HEK293 (cell line): Measurements from ENCODE around the gene FXYD6.

ENCODE experiments used
- CTCF ChIA-PET: fragments of 350-600 bp; formaldehyde crosslinking; extraction: SDS; loops from one replicate; lab custom pipeline; 2021; ENCODE audit warnings: antibody characterized with exemption; lab: Yijun Ruan, JAX
- POLR2A ChIA-PET: fragments of 300-600 bp; formaldehyde crosslinking; extraction: SDS; loops from one replicate; lab custom pipeline; 2020; ENCODE audit warnings: antibody characterized with exemption, inconsistent platforms; lab: Yijun Ruan, JAX
- H3K27ac ChIP-seq: fragments of 200-500 bp; sonication (Bioruptor generic); 2 replicates; pipeline ENCODE4 v1.5.1; 2014; ENCODE audit warnings: low read depth, low read length, control low read depth, inconsistent platforms; ENCODE audit errors: extremely low read depth
- H3K36me3 ChIP-seq, 2 experiments: fragments of 200-500 bp in 1 of 2; sonication (Bioruptor generic) in 1 of 2; 1 replicate in 1 of 2; 2 replicates in 1 of 2; pipeline ENCODE4 v1.5.1; 2014 to 2017; ENCODE audit warnings: inconsistent platforms in 2 of 2, low read length in 2 of 2; ENCODE audit not compliant: control insufficient read depth in 2 of 2, insufficient read depth in 1 of 2
- H3K4me1 ChIP-seq: fragments of 200-500 bp; sonication (Bioruptor generic); 2 replicates; pipeline ENCODE4 v1.5.1; 2014; ENCODE audit warnings: mild to moderate bottlenecking, low read length, inconsistent platforms; ENCODE audit not compliant: control insufficient read depth, insufficient read depth
- H3K4me3 ChIP-seq: 2 replicates; pipeline ENCODE4 v1.5.1; 2011; ENCODE audit warnings: low read depth, mild to moderate bottlenecking, control low read depth, low read length, moderate library complexity
- H3K9me3 ChIP-seq: fragments of 200-500 bp; sonication (Bioruptor generic); 2 replicates; pipeline ENCODE4 v1.5.1; 2014; ENCODE audit warnings: low read depth, low read length, inconsistent platforms; ENCODE audit not compliant: control insufficient read depth, insufficient read depth
- EGR2 ChIP-seq: fragments of 450-650 bp; formaldehyde crosslinking; IDR thresholded peaks from 2 replicates; pipeline ENCODE4 v1.5.1; 2016; ENCODE audit warnings: low read depth, missing biosample characterization, missing genetic modification characterization
- GLI4 ChIP-seq: fragments of 450-650 bp; formaldehyde crosslinking; IDR thresholded peaks from 2 replicates; pipeline ENCODE4 v1.5.1; 2016; ENCODE audit warnings: missing biosample characterization, missing genetic modification characterization
- KLF1 ChIP-seq: fragments of 450-650 bp; formaldehyde crosslinking; IDR thresholded peaks from 2 replicates; pipeline ENCODE4 v1.5.1; 2016; ENCODE audit warnings: missing biosample characterization, missing genetic modification characterization
- SCRT2 ChIP-seq: fragments of 450-650 bp; formaldehyde crosslinking; IDR thresholded peaks from 2 replicates; pipeline ENCODE4 v1.5.1; 2016; ENCODE audit warnings: missing biosample characterization, missing genetic modification characterization
- ZBTB17 ChIP-seq: fragments of 450-650 bp; formaldehyde crosslinking; IDR thresholded peaks from 2 replicates; pipeline ENCODE4 v1.5.1; 2016; ENCODE audit warnings: missing biosample characterization, missing genetic modification characterization
- ZNF530 ChIP-seq: fragments of 450-650 bp; formaldehyde crosslinking; IDR thresholded peaks from 2 replicates; pipeline ENCODE4 v1.5.1; 2016; ENCODE audit warnings: low read depth, missing biosample characterization, missing genetic modification characterization
- ZNF544 ChIP-seq: fragments of 450-650 bp; formaldehyde crosslinking; IDR thresholded peaks from 2 replicates; pipeline ENCODE4 v1.5.0; 2017; ENCODE audit warnings: missing biosample characterization, missing genetic modification characterization
- ZNF600 ChIP-seq: fragments of 450-650 bp; formaldehyde crosslinking; IDR thresholded peaks from 2 replicates; pipeline ENCODE4 v1.5.1; 2016; ENCODE audit warnings: missing biosample characterization, missing genetic modification characterization
- TF ChIP-seq, protein P1 (sequence below): fragments of 450-650 bp; formaldehyde crosslinking; IDR thresholded peaks from 2 replicates; pipeline ENCODE4 v1.5.1; 2017; ENCODE audit warnings: missing biosample characterization, missing genetic modification characterization
- TF ChIP-seq, protein P2 (sequence below): fragments of 450-650 bp; formaldehyde crosslinking; IDR thresholded peaks from 2 replicates; pipeline ENCODE4 v1.5.1; 2017; ENCODE audit warnings: missing biosample characterization, mild to moderate bottlenecking, missing genetic modification characterization, moderate library complexity
- TF ChIP-seq, protein P3 (sequence below): fragments of 450-650 bp; formaldehyde crosslinking; IDR thresholded peaks from 2 replicates; pipeline ENCODE4 v1.5.1; 2017; ENCODE audit warnings: missing biosample characterization, missing genetic modification characterization
- TF ChIP-seq, protein P4 (sequence below): fragments of 450-650 bp; formaldehyde crosslinking; IDR thresholded peaks from 2 replicates; pipeline ENCODE4 v1.5.1; 2016; ENCODE audit warnings: missing biosample characterization, missing genetic modification characterization
- TF ChIP-seq, protein P5 (sequence below): fragments of 450-650 bp; formaldehyde crosslinking; conservative IDR thresholded peaks from 2 replicates; pipeline ENCODE4 v1.5.1; 2016; ENCODE audit warnings: low read depth, missing biosample characterization, missing genetic modification characterization

FXYD6 gene

DNA sequence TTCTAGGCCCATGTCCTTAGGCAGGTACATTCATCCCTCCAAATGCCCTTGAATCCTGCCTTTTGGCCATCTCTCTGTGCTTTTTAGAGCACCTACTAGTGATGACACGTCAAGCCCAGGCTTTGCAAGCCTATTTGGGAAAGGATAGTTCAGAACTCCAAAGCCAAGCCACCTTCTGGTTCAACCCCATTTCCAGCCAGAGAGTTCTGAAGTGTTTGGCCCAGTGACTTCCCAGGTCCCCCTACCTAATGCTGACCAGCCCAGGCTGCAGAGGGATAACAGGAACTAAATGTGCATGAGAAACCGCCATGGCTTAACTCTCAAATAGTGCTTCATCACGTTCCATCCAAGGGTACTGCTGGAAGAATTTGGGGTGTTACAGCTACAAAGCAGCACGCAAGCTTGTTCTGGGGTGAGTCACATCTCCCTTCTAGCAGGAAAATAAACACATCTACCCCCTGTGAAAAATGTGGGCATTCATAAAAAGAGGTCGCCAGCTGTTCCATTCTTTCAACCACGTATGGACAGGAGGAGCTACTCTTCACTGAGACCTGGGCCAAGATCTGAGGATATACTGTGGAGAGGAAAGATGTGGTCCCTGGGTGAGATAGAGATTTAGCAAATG is 2.0 kb upstream of the FXYD6 start (continued):
- TF ChIP-seq, protein P1, sequence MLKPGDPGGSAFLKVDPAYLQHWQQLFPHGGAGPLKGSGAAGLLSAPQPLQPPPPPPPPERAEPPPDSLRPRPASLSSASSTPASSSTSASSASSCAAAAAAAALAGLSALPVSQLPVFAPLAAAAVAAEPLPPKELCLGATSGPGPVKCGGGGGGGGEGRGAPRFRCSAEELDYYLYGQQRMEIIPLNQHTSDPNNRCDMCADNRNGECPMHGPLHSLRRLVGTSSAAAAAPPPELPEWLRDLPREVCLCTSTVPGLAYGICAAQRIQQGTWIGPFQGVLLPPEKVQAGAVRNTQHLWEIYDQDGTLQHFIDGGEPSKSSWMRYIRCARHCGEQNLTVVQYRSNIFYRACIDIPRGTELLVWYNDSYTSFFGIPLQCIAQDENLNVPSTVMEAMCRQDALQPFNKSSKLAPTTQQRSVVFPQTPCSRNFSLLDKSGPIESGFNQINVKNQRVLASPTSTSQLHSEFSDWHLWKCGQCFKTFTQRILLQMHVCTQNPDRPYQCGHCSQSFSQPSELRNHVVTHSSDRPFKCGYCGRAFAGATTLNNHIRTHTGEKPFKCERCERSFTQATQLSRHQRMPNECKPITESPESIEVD (tag by site-specific recombination): no peak
- TF ChIP-seq, protein P2, sequence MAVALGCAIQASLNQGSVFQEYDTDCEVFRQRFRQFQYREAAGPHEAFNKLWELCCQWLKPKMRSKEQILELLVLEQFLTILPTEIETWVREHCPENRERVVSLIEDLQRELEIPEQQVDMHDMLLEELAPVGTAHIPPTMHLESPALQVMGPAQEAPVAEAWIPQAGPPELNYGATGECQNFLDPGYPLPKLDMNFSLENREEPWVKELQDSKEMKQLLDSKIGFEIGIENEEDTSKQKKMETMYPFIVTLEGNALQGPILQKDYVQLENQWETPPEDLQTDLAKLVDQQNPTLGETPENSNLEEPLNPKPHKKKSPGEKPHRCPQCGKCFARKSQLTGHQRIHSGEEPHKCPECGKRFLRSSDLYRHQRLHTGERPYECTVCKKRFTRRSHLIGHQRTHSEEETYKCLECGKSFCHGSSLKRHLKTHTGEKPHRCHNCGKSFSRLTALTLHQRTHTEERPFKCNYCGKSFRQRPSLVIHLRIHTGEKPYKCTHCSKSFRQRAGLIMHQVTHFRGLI (tag by site-specific recombination): no peak
- TF ChIP-seq ZNF600 (tag by site-specific recombination) (no peak), KLF1 (tag by site-specific recombination) (no peak), GLI4 (tag by site-specific recombination) (no peak), EGR2 (tag by site-specific recombination) (no peak)

DNA sequence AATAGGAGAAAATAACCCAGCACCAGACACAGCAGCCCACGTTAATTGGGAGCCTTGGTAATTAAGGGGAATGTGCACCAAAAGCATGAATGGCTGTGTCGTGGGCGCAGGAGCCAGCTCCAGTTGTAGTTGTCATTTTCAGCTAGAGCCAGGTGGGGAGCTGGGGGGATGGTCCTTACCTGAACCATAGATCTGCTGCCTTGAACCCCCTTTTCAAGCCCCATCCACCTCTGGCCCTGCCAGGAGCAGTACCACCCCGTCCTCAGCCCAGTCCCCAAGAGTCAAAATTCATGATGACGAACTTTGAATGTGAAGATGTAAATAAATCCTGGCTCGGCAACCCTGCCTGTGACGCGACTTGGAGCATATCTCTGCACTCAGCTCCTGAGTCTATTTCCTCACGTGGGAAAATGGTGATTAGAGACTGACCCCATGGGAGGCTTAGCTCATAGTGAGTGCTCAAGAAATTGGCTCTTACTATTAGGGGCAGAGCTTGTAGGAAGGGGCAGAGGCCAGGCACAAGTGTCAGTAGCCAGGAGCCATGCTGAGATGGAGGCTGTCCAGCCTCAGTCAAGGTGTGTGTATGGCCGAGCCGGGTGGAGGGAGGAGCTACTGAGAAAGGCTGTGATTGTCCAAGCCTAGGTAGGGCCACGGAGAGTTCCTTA is 794 bp upstream of the FXYD6 start:
- Histone ChIP-seq H3K9me3 (no peaks in the 10 kb centered on the region), H3K4me3 (peak overlapping the region; percentile 59), H3K4me1 (no peaks in the 10 kb centered on the region), H3K27ac (no peak overlapping the region), H3K36me3 (no peaks in the 10 kb centered on the region)
- CTCF ChIA-PET: interaction anchor here (0.6 to 2.0 kb wide), 7 partner anchors 25 to 294 kb away, joined by 3 to 11 read pairs (median 3); no protein-coding TSS in a partner anchor
- POLR2A ChIA-PET: interaction anchor here (0.6 to 2.3 kb wide), 5 partner anchors 15 to 68 kb away, joined by 3 to 12 read pairs (median 4); no protein-coding TSS in a partner anchor
- TF ChIP-seq ZNF544 (no peak), ZBTB17 (tag by site-specific recombination) (peak; percentile 65), SCRT2 (tag by site-specific recombination) (peak; percentile 33)
- TF ChIP-seq, protein P3, sequence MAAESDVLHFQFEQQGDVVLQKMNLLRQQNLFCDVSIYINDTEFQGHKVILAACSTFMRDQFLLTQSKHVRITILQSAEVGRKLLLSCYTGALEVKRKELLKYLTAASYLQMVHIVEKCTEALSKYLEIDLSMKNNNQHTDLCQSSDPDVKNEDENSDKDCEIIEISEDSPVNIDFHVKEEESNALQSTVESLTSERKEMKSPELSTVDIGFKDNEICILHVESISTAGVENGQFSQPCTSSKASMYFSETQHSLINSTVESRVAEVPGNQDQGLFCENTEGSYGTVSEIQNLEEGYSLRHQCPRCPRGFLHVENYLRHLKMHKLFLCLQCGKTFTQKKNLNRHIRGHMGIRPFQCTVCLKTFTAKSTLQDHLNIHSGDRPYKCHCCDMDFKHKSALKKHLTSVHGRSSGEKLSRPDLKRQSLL: peak; percentile 49; the same call in 1 of the 2 replicates

DNA sequence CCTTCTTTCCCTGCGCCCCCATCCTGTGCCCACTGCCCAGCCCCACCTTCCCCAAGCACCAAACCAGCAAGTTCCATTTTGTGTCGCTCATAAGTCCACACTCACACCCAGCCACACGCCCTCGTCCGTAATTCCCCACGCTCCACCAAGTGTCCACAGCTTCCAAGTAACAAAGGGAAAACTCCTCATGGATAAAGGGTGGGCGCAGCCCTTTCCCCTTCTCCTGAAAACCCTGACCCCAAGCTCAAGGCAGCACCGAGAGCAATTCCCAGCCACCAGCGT is 458 bp downstream of the FXYD6 start:
- no peak overlapping the region; the same call in 1 of the 2 replicates for H3K27ac ChIP-seq

More for the DNA sequence above, 458 bp downstream of the FXYD6 start:
- CTCF ChIA-PET: interaction anchor here (0.6 to 1.2 kb wide), 2 partner anchors 53 to 71 kb away, joined by 3 to 4 read pairs; no protein-coding TSS in a partner anchor
- Histone ChIP-seq H3K4me1 (no peaks in the 10 kb centered on the region), H3K9me3 (no peaks in the 10 kb centered on the region), H3K4me3 (peak overlapping the region; percentile 59), H3K36me3 (no peaks in the 10 kb centered on the region)
- POLR2A ChIA-PET: interaction anchor here (1.2 to 2.3 kb wide), 3 partner anchors 15 to 71 kb away, joined by 4 to 12 read pairs (median 9); no protein-coding TSS in a partner anchor
- TF ChIP-seq, protein P4, sequence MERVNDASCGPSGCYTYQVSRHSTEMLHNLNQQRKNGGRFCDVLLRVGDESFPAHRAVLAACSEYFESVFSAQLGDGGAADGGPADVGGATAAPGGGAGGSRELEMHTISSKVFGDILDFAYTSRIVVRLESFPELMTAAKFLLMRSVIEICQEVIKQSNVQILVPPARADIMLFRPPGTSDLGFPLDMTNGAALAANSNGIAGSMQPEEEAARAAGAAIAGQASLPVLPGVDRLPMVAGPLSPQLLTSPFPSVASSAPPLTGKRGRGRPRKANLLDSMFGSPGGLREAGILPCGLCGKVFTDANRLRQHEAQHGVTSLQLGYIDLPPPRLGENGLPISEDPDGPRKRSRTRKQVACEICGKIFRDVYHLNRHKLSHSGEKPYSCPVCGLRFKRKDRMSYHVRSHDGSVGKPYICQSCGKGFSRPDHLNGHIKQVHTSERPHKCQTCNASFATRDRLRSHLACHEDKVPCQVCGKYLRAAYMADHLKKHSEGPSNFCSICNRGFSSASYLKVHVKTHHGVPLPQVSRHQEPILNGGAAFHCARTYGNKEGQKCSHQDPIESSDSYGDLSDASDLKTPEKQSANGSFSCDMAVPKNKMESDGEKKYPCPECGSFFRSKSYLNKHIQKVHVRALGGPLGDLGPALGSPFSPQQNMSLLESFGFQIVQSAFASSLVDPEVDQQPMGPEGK (tag by site-specific recombination): 0 out of 2 replicates have a peak, but pooled peaks have one; percentile 8
- TF ChIP-seq, protein P5, sequence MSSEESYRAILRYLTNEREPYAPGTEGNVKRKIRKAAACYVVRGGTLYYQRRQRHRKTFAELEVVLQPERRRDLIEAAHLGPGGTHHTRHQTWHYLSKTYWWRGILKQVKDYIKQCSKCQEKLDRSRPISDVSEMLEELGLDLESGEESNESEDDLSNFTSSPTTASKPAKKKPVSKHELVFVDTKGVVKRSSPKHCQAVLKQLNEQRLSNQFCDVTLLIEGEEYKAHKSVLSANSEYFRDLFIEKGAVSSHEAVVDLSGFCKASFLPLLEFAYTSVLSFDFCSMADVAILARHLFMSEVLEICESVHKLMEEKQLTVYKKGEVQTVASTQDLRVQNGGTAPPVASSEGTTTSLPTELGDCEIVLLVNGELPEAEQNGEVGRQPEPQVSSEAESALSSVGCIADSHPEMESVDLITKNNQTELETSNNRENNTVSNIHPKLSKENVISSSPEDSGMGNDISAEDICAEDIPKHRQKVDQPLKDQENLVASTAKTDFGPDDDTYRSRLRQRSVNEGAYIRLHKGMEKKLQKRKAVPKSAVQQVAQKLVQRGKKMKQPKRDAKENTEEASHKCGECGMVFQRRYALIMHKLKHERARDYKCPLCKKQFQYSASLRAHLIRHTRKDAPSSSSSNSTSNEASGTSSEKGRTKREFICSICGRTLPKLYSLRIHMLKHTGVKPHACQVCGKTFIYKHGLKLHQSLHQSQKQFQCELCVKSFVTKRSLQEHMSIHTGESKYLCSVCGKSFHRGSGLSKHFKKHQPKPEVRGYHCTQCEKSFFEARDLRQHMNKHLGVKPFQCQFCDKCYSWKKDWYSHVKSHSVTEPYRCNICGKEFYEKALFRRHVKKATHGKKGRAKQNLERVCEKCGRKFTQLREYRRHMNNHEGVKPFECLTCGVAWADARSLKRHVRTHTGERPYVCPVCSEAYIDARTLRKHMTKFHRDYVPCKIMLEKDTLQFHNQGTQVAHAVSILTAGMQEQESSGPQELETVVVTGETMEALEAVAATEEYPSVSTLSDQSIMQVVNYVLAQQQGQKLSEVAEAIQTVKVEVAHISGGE (tag by site-specific recombination): no peak
- TF ChIP-seq ZNF530 (tag by site-specific recombination): no peak
